Transverse colon (tissue), 4 donors: ENCODE data around the gene FCN2. TPM values are rescaled to one million over a fixed set of nuclear protein-coding genes. Genes with fewer than 3 reads are reported as not detected.

Source experiments
- DNase-seq: peaks from one replicate; pipeline ENCODE4 v3.0.0-alpha.2; 2019
- H3K27ac ChIP-seq, 4 donors: fragments of 200-600 bp; sonication (generic); 2 replicates each; pipeline ENCODE4 v1.5.1; 2016 to 2018; ENCODE audit warnings: inconsistent platforms in 4 of 4
- H3K27me3 ChIP-seq: fragments of 200-600 bp; sonication (generic); 2 replicates; pipeline ENCODE4 v1.5.1; 2017; ENCODE audit warnings: inconsistent platforms
- H3K36me3 ChIP-seq, 4 donors: fragments of 200-600 bp; sonication (generic); 2 replicates each; pipeline ENCODE4 v1.5.1; 2017 to 2019; ENCODE audit warnings: inconsistent platforms in 4 of 4
- H3K4me1 ChIP-seq, 4 donors: fragments of 200-600 bp; sonication (generic); 2 replicates each; pipeline ENCODE4 v1.5.1; 2017 to 2020; ENCODE audit warnings: inconsistent platforms in 4 of 4
- H3K4me3 ChIP-seq, 4 donors: fragments of 200-600 bp; sonication (generic); 1 replicate in 1 of 4; 2 replicates in 3 of 4; pipeline versions ENCODE4 v1.5.1 to v1.6.1; 2017 to 2019; ENCODE audit warnings: inconsistent platforms in 4 of 4
- H3K9me3 ChIP-seq, 2 donors: fragments of 200-600 bp; sonication (generic); 2 replicates each; pipeline ENCODE4 v1.5.1; 2017 to 2019; ENCODE audit warnings: inconsistent platforms in 2 of 2
- CTCF ChIP-seq, 5 experiments: fragments of 200-600 bp in 3 of 5; fragments of 450-650 bp in 2 of 5; sonication (generic) in 3 of 5; IDR thresholded peaks; 1 replicate in 2 of 5; 2 replicates in 3 of 5; pipeline ENCODE4 v1.5.1; 2016 to 2017; ENCODE audit warnings: antibody characterized with exemption in 5 of 5, inconsistent platforms in 3 of 5, mild to moderate bottlenecking in 2 of 5, moderate library complexity in 1 of 5
- EP300 ChIP-seq: sonication (generic); formaldehyde crosslinking; IDR thresholded peaks from one replicate; pipeline ENCODE4 v1.6.1; 2017; ENCODE audit warnings: antibody characterized with exemption, low read depth
- POLR2A ChIP-seq: fragments of 450-650 bp; IDR thresholded peaks from one replicate; pipeline ENCODE4 v1.6.1; 2016; ENCODE audit warnings: antibody characterized with exemption, mild to moderate bottlenecking, moderate library complexity
- POLR2AphosphoS5 ChIP-seq, 3 donors: sonication (generic); formaldehyde crosslinking; IDR thresholded peaks; one replicate each; pipeline ENCODE4 v1.6.1; 2016; ENCODE audit warnings: antibody characterized with exemption in 3 of 3
- WGBS, 2 donors: methylation state at CpG; one replicate each; pipeline ENCODE4 v1.1.5; 2018; ENCODE audit warnings: low coverage in 1 of 2; 5-methylcytosine and 5-hydroxymethylcytosine counted together
- in situ Hi-C, 4 donors: fragments of 200-750 bp; cut with MboI; loops; one replicate each; pipeline versions ENCODE4 v1.15.0 to v1.15.1; 2017; ENCODE audit warnings: low sequenced_read_pairs in 3 of 4, low pct_ligation_motif_present in 1 of 4, low pct_unique_long_range_greater_than_20kb in 1 of 4
- intact Hi-C: fragments of 100-400 bp; cut with DNase I; formaldehyde crosslinking; loops from one replicate; pipeline ENCODE4 v1.15.1; 2023; ENCODE audit warnings: low total_unique reads
- total RNA-seq, 4 donors: library from RNA; depleted of rRNA; stranded (reverse); fragments of >200 nt; gene quantifications; one replicate each; pipeline ENCODE4 v1.1.0, GENCODE V29; 2016

The FCN2 gene
- total RNA-seq, 4 donors from 2014 or later: not detected

DNA sequence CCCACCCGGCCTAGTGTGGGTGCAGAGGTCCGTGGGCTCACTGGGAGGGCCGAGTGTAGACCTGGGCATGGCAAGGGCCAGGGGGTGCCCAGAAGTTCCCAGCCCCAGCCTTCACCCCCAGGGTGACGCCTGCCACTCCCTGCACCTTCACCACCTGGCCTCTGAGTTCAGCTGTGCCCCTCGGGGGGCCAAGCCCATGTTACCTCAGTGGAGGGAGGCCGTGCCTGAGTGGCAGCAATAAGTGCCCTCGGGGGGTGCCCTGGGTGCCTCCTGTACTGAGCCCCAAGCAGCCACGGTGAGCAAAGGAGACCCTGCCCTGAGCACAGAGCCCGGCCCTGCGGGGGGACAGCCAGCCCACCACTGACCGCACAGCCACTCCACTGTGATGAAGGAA lies 10.3 kb upstream of the FCN2 start:
- Histone ChIP-seq H3K27ac (no peak overlapping the region), H3K9me3 (no peaks in the 10 kb centered on the region), H3K4me1 (no peaks in the 10 kb centered on the region), H3K27me3 (no peaks in the 10 kb centered on the region), H3K4me3 (no peak overlapping the region), H3K36me3 (no peaks in the 10 kb centered on the region)
- intact Hi-C loops: no loop called here
- in situ Hi-C loops: no loop called here
- 71% methylated on average over 11 of the region's 11 CpGs; no CpG with 5 or more reads in 1 of the 2 donors for WGBS, 2 donors
- no peak for DNase-seq
- TF ChIP-seq CTCF (IDR thresholded peaks at IDR 0.05): no peak
- TF ChIP-seq POLR2A: no peak
- no peak for TF ChIP-seq EP300
- TF ChIP-seq POLR2AphosphoS5 (IDR thresholded peaks at IDR 0.05): no peak

DNA sequence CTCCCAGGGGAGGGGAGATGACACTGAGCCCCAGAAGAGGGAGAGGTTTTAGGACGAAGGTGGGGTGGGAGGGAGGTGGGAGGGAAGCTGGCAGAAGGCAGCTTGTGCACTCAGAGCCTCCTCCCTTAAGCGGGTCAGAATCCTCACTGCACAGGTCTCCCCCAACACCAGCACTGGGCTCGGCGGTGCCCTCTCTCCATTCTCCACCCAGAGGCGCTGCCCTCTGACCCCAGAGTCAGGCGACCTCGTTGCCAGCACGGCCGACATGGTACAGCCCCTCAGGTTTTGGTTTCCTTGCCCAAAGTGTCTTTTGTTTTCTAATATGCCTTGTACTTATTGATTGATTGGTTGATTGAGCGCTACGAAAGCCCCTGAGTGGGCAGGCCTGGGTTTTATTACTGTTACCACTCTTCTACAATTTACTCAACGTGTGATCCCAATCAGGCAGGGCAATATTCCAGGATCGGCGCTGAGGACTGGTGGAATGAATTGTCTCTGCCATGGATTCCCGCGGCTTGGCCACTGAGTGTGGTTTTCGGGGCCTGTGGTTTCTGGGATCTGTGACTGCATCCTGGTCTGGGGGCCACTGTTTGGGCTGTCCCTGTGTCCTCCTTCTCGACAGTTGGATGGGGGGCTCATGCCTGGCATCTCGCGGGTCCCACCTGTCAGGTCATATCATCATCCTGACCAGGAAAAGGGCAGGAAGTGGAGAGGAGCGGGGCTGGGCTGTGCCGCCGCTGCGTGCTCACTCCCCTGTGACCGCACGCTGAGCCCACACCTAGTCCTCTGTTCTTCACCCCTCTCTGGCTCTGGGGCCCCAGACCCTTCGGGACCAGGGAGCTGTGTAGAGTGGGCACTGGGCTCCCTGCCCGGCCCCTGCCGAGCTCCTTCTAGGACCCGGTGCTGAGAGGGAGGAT lies 9.6 kb upstream of the FCN2 start:
- WGBS, 2 donors: 69 to 77% methylated on average over 7 to 30 of the region's 30 CpGs
- Histone ChIP-seq H3K9me3 (no peaks in the 10 kb centered on the region), H3K27ac (peak overlapping the region in 1 of 4 donors; percentile 8), H3K4me3 (no peak overlapping the region), H3K36me3 (no peaks in the 10 kb centered on the region), H3K27me3 (no peaks in the 10 kb centered on the region), H3K4me1 (no peaks in the 10 kb centered on the region)
- in situ Hi-C loops: no loop called here
- TF ChIP-seq EP300: no peak
- TF ChIP-seq CTCF (IDR thresholded peaks at IDR 0.05): no peak
- no peak for TF ChIP-seq POLR2AphosphoS5 (IDR thresholded peaks at IDR 0.05)
- intact Hi-C loops: no loop called here
- no peak for DNase-seq

DNA sequence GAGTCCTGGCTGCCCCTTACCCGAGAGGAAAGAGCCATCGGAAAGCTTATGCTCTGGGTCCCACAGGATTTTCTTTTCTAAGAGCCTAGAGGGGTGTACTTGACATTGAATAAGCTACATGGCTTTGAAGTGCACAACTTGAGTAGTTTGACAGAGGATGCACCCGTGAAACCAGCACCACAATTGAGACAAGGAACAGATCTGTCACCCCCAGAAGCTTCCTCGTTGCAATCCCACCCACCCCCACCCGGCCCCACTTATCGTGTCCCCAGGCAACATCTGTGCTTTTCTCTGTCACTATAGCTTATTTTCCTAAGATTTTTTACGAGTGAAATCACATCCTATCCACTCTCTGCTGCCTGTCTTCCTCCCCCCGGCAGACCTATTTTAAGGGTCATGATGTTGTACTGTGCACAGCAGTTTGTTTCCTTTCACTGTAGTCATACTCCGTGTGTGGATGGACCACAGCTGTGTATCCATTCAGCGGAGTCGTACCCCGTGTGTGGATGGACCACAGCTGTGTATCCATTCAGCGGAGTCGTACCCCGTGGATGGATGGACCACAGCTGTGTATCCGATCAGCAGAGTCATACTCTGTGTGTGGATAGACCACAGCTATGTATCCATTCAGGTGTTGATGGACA lies 8.8 kb upstream of the FCN2 start:
- Histone ChIP-seq H3K4me3 (no peak overlapping the region), H3K4me1 (no peaks in the 10 kb centered on the region), H3K27ac (peak overlapping the region in 1 of 4 donors; percentile 8), H3K9me3 (no peaks in the 10 kb centered on the region), H3K27me3 (no peaks in the 10 kb centered on the region), H3K36me3 (no peaks in the 10 kb centered on the region)
- no peak for TF ChIP-seq POLR2A
- TF ChIP-seq POLR2AphosphoS5 (IDR thresholded peaks at IDR 0.05): peak in 2 of 3 donors; percentile 18 to 77
- no peak for DNase-seq
- WGBS, 2 donors: 50 to 66% methylated on average over 3 to 16 of the region's 16 CpGs
- in situ Hi-C loops (no loop called here), intact Hi-C loops (no loop called here)

DNA sequence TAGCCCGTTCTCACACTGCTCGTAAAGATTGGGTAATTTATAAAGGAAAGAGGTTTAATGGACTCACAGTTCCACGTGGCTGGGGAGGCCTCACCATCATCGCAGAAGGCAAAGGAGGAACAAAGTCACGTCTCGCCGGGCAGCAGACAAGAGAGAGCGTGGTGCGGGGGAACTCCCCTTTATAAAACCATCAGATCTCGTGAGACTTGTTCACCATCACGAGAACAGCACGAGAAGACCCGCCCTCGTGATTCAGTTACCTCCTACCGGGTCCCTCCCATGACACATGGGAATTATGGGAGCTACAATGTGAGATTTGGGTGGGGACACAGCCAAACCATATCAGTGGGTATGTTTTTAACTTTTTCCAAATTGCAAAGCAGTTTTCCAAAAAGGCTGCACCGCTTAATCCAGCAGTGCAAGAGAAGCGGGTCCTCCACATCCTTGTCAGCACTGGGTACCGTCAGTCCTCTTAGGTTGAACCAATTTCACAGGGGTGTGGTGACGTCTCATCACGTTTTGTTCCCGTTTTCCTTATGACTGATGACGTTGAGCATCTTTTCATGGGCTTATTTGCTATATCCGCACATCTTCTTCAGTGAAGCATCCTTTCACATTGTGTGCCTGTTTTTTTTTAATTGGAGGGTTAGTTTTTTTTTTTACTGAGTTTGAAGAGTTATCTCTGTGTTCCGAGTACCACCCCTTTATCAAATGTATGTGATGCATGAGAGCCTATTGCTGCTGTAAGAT lies 8.0 kb upstream of the FCN2 start:
- Histone ChIP-seq H3K4me3 (no peak overlapping the region), H3K9me3 (no peaks in the 10 kb centered on the region), H3K4me1 (no peaks in the 10 kb centered on the region), H3K36me3 (no peaks in the 10 kb centered on the region), H3K27ac (no peak overlapping the region), H3K27me3 (no peaks in the 10 kb centered on the region)
- intact Hi-C loops (no loop called here), in situ Hi-C loops (no loop called here)
- TF ChIP-seq CTCF (IDR thresholded peaks at IDR 0.05) (no peak), POLR2A (no peak), EP300 (no peak), POLR2AphosphoS5 (IDR thresholded peaks at IDR 0.05) (no peak)
- no peak for DNase-seq
- 77 to 80% methylated on average over 22 to 24 of the region's 24 CpGs for WGBS, 2 donors
